GM10847 (cell line): Measurements from ENCODE around the gene CHEK1.

Experiments
- POLR2A ChIP-seq: IDR thresholded peaks from 2 replicates; pipeline ENCODE4 v1.6.1; 2011; ENCODE audit not compliant: insufficient read length; ENCODE audit errors: extremely low read depth

CHEK1 gene

GRCh38 chr11:125624756-125625213 is at the start of gene CHEK1:
Gene CHEK1 (plus strand): TSS chr11:125625163. CDS start chr11:125626769, 1,606 bp downstream.
- TF ChIP-seq POLR2A: no peak

DNA sequence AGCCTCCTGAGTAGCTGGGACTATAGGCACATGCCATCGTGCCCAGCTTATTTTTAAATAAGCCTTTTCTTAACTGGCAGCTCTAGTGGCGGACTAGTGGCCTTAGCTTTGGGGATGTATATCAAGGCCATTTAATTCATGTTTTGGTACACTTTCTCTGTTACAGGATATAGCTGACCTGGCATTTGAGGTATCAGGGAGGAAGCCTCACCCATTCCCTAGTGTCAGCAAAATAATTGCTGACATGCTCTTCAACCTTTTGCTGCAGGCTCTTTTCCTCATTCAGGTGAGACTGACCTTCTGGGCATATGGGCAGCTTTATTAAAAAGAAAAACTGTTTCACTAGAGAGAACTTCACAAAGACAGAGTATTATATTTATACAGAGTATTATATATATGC is 46.2 kb upstream of the CHEK1 start:
- TF ChIP-seq POLR2A: no peak

DNA sequence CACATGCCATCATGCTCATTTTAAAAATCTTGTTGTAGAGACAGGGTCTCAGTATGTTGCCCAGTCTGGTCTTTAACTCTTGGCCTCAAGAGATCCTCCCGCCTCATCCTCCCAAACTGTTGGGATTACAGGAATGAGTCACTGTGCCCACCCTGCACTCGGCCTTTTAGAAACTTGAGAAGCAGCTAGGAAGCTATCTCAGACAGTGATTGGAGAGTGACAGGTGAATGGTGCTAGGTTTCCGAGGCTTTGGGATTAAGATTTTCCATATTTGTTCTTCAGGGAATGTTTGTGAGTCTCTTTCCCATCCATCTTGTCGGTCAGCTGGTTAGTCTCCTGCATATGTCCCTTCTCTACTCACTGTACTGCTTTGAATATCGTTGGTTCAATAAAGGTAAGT is 45.2 kb upstream of the CHEK1 start:
- TF ChIP-seq POLR2A: no peak

- TF ChIP-seq POLR2A: no peak
These were observed 41.5 kb upstream of the CHEK1 start for GRCh38 chr11:125583496-125583895.

GRCh38 chr11:125585487-125585886 is 39.5 kb upstream of the CHEK1 start:
- no peak for TF ChIP-seq POLR2A

GRCh38 chr11:125586623-125587022 is 38.3 kb upstream of the CHEK1 start:
- TF ChIP-seq POLR2A: no peak

DNA sequence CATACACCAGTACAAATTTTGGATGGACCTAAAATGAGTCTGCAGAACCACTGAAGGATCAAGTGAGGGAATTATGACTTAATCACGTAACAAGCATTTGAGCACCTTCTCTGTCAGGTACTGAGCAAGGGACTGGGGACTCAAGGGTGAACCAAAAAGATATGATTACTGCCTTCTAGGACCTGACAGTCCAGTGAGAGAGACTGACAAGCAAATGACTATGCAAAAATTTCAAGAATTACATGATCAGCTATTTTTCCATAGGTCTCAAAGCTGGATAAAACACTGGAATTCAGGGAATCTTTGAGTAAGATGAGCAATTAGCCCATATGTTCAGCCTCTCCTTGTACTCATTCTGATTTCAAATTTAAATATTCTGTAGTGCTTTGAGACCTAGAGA is 37.5 kb upstream of the CHEK1 start:
- no peak for TF ChIP-seq POLR2A

DNA sequence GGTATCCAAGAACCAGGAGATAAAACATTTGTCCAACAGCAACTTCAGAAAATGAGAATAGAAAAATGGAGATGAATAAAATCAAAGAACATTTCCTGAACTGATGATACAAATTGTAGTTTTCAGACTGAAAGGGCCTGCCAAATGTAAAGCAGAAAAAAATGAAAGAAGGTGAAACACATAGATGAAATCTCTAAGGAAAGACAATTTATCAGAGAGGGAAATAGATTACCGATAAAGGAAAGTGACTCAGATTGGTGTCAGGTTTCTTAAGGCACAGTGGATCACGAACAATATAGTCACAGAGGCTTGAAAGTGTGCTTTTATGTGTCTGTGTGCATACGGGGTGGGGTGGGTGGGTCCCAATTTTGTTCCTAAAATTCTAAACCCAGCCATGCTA is 36.5 kb upstream of the CHEK1 start:
- no peak for TF ChIP-seq POLR2A

- no peak for TF ChIP-seq POLR2A
These were observed 33.2 kb upstream of the CHEK1 start for GRCh38 chr11:125591649-125592304.

DNA sequence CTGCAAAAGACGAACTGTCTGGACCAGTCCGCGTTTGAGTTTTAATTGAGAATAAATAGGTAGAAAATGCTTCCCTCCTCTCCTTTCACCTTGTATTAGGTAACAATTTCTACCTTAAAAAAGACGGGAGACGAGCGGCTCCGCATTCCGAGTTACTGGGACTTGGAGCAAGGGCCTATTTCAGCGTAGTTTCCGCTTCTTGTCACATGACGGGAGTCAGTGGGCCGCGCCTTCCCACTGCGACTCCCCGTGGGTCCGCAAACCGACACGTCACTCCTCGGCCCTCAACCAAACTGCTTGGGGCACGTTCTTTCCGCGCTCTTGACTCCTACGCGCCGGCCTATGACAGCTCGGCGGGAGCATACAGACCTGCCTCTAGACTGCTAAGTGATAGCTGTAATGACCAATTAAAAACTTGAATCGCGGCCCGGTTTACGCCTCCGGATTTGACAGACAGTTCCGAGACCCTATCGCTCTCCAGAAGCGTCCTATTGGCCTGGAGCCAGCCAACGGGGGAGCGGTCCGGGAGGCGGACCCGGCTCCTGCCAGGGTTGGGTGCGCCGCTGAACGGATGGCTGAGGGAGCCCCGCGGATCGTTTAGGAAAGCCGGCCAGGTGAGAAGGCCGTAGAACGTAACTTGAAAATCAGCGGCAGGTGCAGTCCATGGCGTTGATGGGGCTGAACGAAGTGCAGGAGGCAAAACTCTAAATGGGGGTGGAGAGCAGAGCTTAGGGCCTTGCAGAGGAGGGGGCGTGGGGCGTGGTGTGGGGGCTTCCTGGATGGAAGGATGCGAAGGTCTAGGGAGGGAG is 32.5 kb upstream of the CHEK1 start, which contains the start of gene STT3A:
TSS of gene STT3A (plus strand) at position 548 of the 809 bp plus-strand sequence. CDS start 3,064 bp downstream, outside the sequence.
- TF ChIP-seq POLR2A: peak; percentile 49

DNA sequence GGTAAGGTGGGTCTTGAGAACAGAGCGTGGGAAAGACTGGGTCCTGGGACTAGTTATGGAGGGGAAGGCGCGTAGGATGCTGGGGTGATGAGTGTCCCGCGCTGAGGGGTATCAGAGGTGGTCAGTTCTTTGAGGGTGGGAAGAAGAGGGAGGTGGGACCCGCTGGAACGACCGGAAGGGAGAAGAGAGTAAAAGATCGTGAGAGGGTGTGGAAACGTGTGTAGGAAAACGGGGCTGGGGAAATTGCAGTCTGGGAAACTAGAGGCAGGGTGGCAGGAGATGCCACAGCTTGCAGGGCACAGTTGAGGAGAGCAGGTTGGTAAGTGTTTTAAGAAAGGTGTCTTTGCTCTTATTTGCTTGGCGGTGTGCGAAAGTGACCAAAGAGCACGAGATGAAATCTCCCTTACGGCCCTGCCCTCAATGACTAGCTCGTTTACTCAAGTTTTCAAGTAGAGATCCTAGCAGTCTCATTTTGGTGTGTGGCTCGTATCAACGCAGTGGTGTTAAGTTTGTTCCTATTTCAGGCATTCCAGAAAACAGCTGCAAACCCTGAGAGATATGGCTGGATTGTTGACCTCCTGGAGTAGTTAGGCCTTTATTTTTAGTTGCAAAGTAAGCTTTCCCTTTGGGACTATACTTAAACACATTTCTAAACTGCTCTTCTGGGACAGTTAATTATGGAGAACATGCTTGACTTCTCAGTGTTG is 31.7 kb upstream of the CHEK1 start:
- TF ChIP-seq POLR2A: no peak

DNA sequence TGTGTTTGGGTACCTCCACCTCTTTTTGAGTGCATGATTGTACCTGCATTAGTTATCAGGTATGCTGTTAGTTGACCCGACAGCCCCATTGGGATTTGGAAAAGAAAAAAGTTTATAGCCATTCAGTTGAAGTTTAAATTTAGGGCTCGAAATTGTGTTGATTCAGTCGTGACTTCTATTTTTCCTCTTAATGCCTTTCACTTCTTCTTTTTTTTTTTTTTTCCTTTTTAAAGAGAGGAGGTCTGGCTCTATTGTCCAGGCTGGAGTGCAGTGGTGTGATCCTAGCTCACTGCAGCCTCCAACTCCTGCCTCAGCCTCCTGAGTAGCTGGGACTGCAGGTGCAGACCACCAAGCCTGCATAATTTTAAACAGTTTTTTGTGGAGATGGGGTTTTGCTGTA is 30.0 kb upstream of the CHEK1 start:
- no peak for TF ChIP-seq POLR2A

GRCh38 chr11:125600663-125601062 is 24.3 kb upstream of the CHEK1 start:
- no peak for TF ChIP-seq POLR2A

GRCh38 chr11:125603207-125603606 is 21.8 kb upstream of the CHEK1 start:
- no peak for TF ChIP-seq POLR2A

DNA sequence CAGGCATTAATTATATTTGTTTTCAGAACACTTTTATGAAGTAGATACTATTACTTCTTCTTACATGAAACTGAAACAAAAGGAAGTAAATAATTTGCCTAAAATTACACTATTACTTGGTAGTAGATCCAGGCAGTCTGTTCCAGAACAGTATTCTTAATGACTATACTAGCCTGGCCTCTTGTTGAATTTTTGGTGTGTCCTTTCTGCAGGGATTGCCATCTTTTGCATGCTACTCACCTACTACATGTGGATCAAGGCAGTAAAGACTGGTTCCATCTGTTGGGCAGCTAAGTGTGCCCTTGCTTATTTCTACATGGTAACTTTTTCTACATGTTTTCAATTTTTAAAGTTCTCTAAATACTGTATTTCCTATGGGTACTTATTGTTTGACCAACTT is 19.5 kb upstream of the CHEK1 start:
- TF ChIP-seq POLR2A: no peak

- no peak for TF ChIP-seq POLR2A
These were observed 15.4 kb upstream of the CHEK1 start for GRCh38 chr11:125609545-125609944.
